ENCODE measurements around the gene RAB5B. TPM values are rescaled to one million over a fixed set of nuclear protein-coding genes. Genes with fewer than 3 reads are reported as not detected.

RAB5B gene
- total RNA-seq, 4 donors from 2014 or later, result 75.5 to 84.9 (median 81.8) TPM

GRCh38 chr12:56029666-56030293 lies 55.9 kb downstream of the RAB5B start:
- no peak overlapping the region for H3K4me3 ChIP-seq
- intact Hi-C loops (cut with DNase I; ENCODE audit: low total_unique reads), result no loop called here
- H3K9me3 ChIP-seq, result no peaks in the 10 kb centered on the region
- no peak overlapping the region for H3K27ac ChIP-seq
- H3K4me1 ChIP-seq, result no peaks in the 10 kb centered on the region
- peaks cover 0 to 36% of the 10 kb centered on the region in 2 donors for H3K36me3 ChIP-seq
- no peak for ATAC-seq
- no peak for DNase-seq
- in situ Hi-C loops (cut with MboI; ENCODE audit: low sequenced_read_pairs in 4 of 4), result no loop called here
- TF ChIP-seq, protein P1, sequence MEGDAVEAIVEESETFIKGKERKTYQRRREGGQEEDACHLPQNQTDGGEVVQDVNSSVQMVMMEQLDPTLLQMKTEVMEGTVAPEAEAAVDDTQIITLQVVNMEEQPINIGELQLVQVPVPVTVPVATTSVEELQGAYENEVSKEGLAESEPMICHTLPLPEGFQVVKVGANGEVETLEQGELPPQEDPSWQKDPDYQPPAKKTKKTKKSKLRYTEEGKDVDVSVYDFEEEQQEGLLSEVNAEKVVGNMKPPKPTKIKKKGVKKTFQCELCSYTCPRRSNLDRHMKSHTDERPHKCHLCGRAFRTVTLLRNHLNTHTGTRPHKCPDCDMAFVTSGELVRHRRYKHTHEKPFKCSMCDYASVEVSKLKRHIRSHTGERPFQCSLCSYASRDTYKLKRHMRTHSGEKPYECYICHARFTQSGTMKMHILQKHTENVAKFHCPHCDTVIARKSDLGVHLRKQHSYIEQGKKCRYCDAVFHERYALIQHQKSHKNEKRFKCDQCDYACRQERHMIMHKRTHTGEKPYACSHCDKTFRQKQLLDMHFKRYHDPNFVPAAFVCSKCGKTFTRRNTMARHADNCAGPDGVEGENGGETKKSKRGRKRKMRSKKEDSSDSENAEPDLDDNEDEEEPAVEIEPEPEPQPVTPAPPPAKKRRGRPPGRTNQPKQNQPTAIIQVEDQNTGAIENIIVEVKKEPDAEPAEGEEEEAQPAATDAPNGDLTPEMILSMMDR (IDR thresholded peaks at IDR 0.05 in 4 of 5, conservative IDR thresholded peaks at IDR 0.05 in 1 of 5), result peak in 4 of 5 experiments; percentile 25 to 53 (median 39)
- TF ChIP-seq POLR2A (IDR thresholded peaks at IDR 0.05), result no peak
- no peaks in the 10 kb centered on the region for H3K27me3 ChIP-seq

DNA sequence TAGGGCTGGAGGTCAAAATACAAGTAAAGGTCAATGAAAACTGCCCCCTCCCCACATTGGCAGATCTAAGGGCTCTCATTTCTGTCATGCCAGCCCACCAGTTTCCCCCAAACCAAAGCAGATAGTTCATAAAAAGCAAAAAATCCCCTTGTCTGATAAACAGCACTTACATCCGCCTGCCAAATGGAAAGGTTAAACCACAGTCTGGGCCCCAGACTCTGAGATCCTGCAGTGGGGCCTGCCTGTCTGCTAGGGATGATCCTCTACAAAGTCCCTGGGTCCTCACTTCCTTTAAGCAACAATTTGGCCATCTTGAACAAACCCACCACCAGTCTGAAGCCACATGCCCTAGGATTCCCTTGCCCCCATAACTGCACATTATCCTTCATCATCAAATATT lies 58.1 kb downstream of the RAB5B start:
- intact Hi-C loops (cut with DNase I; ENCODE audit: low total_unique reads), result no loop called here
- no peak for DNase-seq
- H3K27ac ChIP-seq, result no peak overlapping the region
- H3K9me3 ChIP-seq, result no peaks in the 10 kb centered on the region
- no peak for TF ChIP-seq POLR2A (IDR thresholded peaks at IDR 0.05)
- TF ChIP-seq, protein P1 (IDR thresholded peaks at IDR 0.05 in 4 of 5, conservative IDR thresholded peaks at IDR 0.05 in 1 of 5), result no peak
- no peak for ATAC-seq
- H3K36me3 ChIP-seq, result peaks cover 0 to 55% of the 10 kb centered on the region in 2 donors
- no peaks in the 10 kb centered on the region for H3K27me3 ChIP-seq
- in situ Hi-C loops (cut with MboI; ENCODE audit: low sequenced_read_pairs in 4 of 4), result no loop called here
- H3K4me3 ChIP-seq, result no peak overlapping the region
- H3K4me1 ChIP-seq, result no peaks in the 10 kb centered on the region

DNA sequence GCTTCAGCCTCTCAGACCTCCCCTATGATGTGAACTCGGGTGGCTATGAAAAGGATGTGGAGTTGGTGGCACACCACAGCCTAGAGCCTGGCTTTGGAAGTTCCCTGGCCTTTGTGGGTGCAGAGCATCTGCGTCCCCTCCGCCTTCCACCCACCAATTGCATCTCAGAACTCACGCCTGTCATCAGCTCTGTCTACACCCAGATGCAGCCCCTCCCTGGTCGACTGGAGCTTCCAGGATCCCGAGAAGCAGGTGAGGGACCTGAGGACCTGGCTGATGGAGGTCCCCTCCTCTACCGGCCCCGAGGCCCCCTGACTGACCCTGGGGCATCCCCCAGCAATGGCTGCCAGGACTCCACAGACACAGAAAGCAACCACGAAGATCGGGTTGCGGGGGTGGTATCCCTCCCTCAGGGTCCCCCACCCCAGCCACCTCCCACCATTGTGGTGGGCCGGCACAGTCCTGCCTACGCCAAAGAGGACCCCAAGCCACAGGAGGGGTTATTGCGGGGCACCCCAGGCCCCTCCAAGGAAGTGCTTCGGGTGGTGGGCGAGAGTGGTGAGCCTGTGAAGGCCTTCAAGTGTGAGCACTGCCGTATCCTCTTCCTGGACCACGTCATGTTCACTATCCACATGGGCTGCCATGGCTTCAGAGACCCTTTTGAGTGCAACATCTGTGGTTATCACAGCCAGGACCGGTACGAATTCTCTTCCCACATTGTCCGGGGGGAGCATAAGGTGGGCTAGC lies 60.9 kb downstream of the RAB5B start:
- intact Hi-C loops (cut with DNase I; ENCODE audit: low total_unique reads), result no loop called here
- H3K4me1 ChIP-seq, result peaks cover 3 to 5% of the 10 kb centered on the region in 2 donors
- ATAC-seq, result no peak
- no peaks in the 10 kb centered on the region for H3K27me3 ChIP-seq
- in situ Hi-C loops (cut with MboI; ENCODE audit: low sequenced_read_pairs in 4 of 4), result no loop called here
- no peak overlapping the region for H3K4me3 ChIP-seq
- TF ChIP-seq, protein P1 (IDR thresholded peaks at IDR 0.05 in 4 of 5, conservative IDR thresholded peaks at IDR 0.05 in 1 of 5), result no peak
- no peak for TF ChIP-seq POLR2A (IDR thresholded peaks at IDR 0.05)
- no peak for DNase-seq
- no peak overlapping the region for H3K27ac ChIP-seq
- peaks cover 0 to 47% of the 10 kb centered on the region in 2 donors for H3K36me3 ChIP-seq
- no peaks in the 10 kb centered on the region for H3K9me3 ChIP-seq

DNA sequence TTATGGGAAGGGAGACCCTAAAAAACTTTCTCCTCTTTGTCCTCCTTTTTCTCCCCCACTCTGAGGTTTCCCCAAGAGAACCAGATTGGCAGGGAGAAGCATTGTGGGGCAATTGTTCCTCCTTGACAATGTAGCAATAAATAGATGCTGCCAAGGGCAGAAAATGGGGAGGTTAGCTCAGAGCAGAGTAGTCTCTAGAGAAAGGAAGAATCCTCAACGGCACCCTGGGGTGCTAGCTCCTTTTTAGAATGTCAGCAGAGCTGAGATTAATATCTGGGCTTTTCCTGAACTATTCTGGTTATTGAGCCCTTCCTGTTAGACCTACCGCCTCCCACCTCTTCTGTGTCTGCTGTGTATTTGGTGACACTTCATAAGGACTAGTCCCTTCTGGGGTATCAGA lies 63.3 kb downstream of the RAB5B start:
- no peak for TF ChIP-seq POLR2A (IDR thresholded peaks at IDR 0.05)
- TF ChIP-seq, protein P1 (IDR thresholded peaks at IDR 0.05 in 4 of 5, conservative IDR thresholded peaks at IDR 0.05 in 1 of 5), result no peak
- no peak for ATAC-seq
- H3K27ac ChIP-seq, result no peak overlapping the region
- H3K36me3 ChIP-seq, result peaks cover 0 to 39% of the 10 kb centered on the region in 2 donors
- in situ Hi-C loops (cut with MboI; ENCODE audit: low sequenced_read_pairs in 4 of 4), result no loop called here
- DNase-seq, result no peak
- intact Hi-C loops (cut with DNase I; ENCODE audit: low total_unique reads), result no loop called here
- H3K27me3 ChIP-seq, result no peaks in the 10 kb centered on the region
- no peaks in the 10 kb centered on the region for H3K9me3 ChIP-seq
- H3K4me3 ChIP-seq, result no peak overlapping the region
- H3K4me1 ChIP-seq, result peaks cover 3 to 9% of the 10 kb centered on the region in 2 donors
